Lower leg skin (tissue), 3 donors: ENCODE measurements around the gene SPTBN4.

Experiments
- CTCF ChIP-seq, 3 donors: fragments of 450-650 bp; IDR thresholded peaks; one replicate each; pipeline ENCODE4 v1.5.1; 2016; ENCODE audit warnings: antibody characterized with exemption in 3 of 3, mild to moderate bottlenecking in 3 of 3, moderate library complexity in 2 of 3
- POLR2A ChIP-seq, 2 donors: fragments of 450-650 bp; IDR thresholded peaks; one replicate each; pipeline ENCODE4 v1.6.1; 2016 to 2017; ENCODE audit warnings: antibody characterized with exemption in 2 of 2, mild to moderate bottlenecking in 1 of 2, moderate library complexity in 1 of 2

GRCh38 chr19:40442328-40443130, 24.3 kb upstream of the SPTBN4 start:
- TF ChIP-seq POLR2A (IDR thresholded peaks at IDR 0.05), result no peak
- TF ChIP-seq CTCF (IDR thresholded peaks at IDR 0.05), result no peak
